K562 (cell line): ENCODE results near the gene PI16. TPM values are rescaled to one million over a fixed set of nuclear protein-coding genes. Genes with fewer than 3 reads are reported as not detected.
A peak's percentile ranks its signal among the peaks of the same experiment; 100 is the strongest.

Experiments used
- DLX4 ChIP-seq: fragments of 250-450 bp; sonication (Bioruptor Pico); IDR thresholded peaks from 2 replicates; pipeline ENCODE4 v1.6.1; 2021; ENCODE audit warnings: mild to moderate bottlenecking
- ETS2 ChIP-seq: IDR thresholded peaks from 2 replicates; pipeline ENCODE4 v1.6.1; 2016; ENCODE audit warnings: borderline replicate concordance, missing genetic modification characterization, mild to moderate bottlenecking, moderate library complexity, missing compliant biosample characterization; ENCODE audit not compliant: poor library complexity, severe bottlenecking
- HMGXB4 ChIP-seq: sonication (generic); formaldehyde crosslinking; IDR thresholded peaks from 2 replicates; pipeline ENCODE4 v1.8.1; 2023; ENCODE audit warnings: mild to moderate bottlenecking, missing genetic modification reagents
- PRDM10 ChIP-seq: fragments of 450-650 bp; IDR thresholded peaks from 2 replicates; pipeline ENCODE4 v1.6.1; 2018; ENCODE audit not compliant: partially characterized antibody
- RREB1 ChIP-seq: fragments of 250-450 bp; sonication (Bioruptor Pico); IDR thresholded peaks from 2 replicates; pipeline ENCODE4 v1.4.0; 2020
- SIN3A ChIP-seq, 2 experiments: fragments of 150-350 bp in 1 of 2; IDR thresholded peaks; 2 replicates each; pipeline ENCODE4 v1.6.1; 2011 to 2016; ENCODE audit warnings: borderline replicate concordance in 2 of 2, low read depth in 2 of 2, low read length in 2 of 2, mild to moderate bottlenecking in 2 of 2, moderate library complexity in 2 of 2; ENCODE audit not compliant: control insufficient read depth in 1 of 2
- ZBTB26 ChIP-seq: fragments of 450-650 bp; formaldehyde crosslinking; IDR thresholded peaks from 2 replicates; pipeline ENCODE4 v1.4.0; 2022; ENCODE audit warnings: missing genetic modification characterization
- ZBTB9 ChIP-seq: fragments of 450-650 bp; formaldehyde crosslinking; IDR thresholded peaks from 2 replicates; pipeline ENCODE4 v1.4.0; 2020; ENCODE audit warnings: mild to moderate bottlenecking, moderate library complexity
- polyA plus RNA-seq, 8 experiments: library from polyadenylated mRNA; depleted of rRNA in 4 of 8; stranded (reverse) in 5 of 8; unstranded in 3 of 8; fragments of >200 nt; fragmentation: Nextera tagmentation in 2 of 8; fragmentation: Illumina TruSeq in 1 of 8; extraction: Ambion mirVana in 2 of 8; extraction: Trizol in 1 of 8; gene quantifications; 2 replicates each; pipeline versions ENCODE4 v1.2.1 to v1.2.3, GENCODE V29; 2011 to 2014; ENCODE audit warnings: inconsistent platforms in 1 of 8, missing spikeins in 1 of 8
- total RNA-seq, 7 experiments: library from RNA; depleted of rRNA in 6 of 7; stranded (reverse); fragments of >200 nt in 6 of 7; fragmentation: Illumina TruSeq in 2 of 7; extraction: Trizol in 2 of 7; gene quantifications; 2 replicates each; pipeline versions ENCODE4 v1.2.1 to v1.2.3, GENCODE V29; 2011 to 2021; ENCODE audit warnings: low replicate concordance in 1 of 7

The PI16 gene
- total and polyA plus RNA-seq, 9 of the 15 experiments (the other 6 are each of a cell fraction or from before 2014, with no cell fraction given): 0.06 to 0.18 TPM; not detected in 7

GRCh38 chr6:36985808-36986703 lies 31.5 kb downstream of the PI16 start, which contains the start of gene MTCH1 (continued):
- TF ChIP-seq HMGXB4 (CRISPR knock-in tag) (peak; percentile 83; the same call in 1 of the 2 replicates), ZBTB9 (peak; percentile 63), DLX4 (CRISPR knock-in tag) (no peak), SIN3A (IDR thresholded peaks at IDR 0.05; ENCODE audit: borderline replicate concordance in 2 of 2, control insufficient read depth in 1 of 2, low read depth in 2 of 2, low read length in 2 of 2) (peak; percentile 96 to 98), ETS2 (tag) (peak; percentile 78), PRDM10 (peak; percentile 99), RREB1 (CRISPR knock-in tag) (0 out of 2 replicates have a peak, but pooled peaks have one; percentile 56), ZBTB26 (CRISPR knock-in tag) (peak; percentile 83; the same call in 1 of the 2 replicates)
